B cell (primary cell): ENCODE measurements around the gene DLG2. TPM values are rescaled to one million over a fixed set of nuclear protein-coding genes. Genes with fewer than 3 reads are reported as not detected.

Experiments used
- ATAC-seq: fragments of 200-7000 bp; cut with Tn5 transposase; one replicate; pipeline ENCODE4 v1.10.0; 2021; ENCODE audit warnings: low read depth, mild to moderate bottlenecking, moderate number of reproducible peaks, moderate library complexity
- CTCF ChIA-PET: fragments of 350-600 bp; sonication (Branson Sonifier 250); formaldehyde crosslinking; loops from one replicate; lab custom pipeline; 2021; ENCODE audit warnings: antibody characterized with exemption, inconsistent platforms; lab: Charles Lee
- POLR2A ChIA-PET: fragments of 350-600 bp; sonication (Branson Sonifier 250); formaldehyde crosslinking; loops from one replicate; lab custom pipeline; 2021; ENCODE audit warnings: antibody characterized with exemption; lab: Charles Lee
- DNase-seq: peaks from one replicate; pipeline ENCODE4 v3.0.0; 2013
- H2AFZ ChIP-seq: 2 replicates; pipeline ENCODE4 v1.6.1; 2012; ENCODE audit warnings: mild to moderate bottlenecking, low read depth, low read length; ENCODE audit not compliant: insufficient read depth, poor library complexity, severe bottlenecking
- H3K27ac ChIP-seq, 2 donors: 1 replicate in 1 of 2; 2 replicates in 1 of 2; pipeline ENCODE4 v1.5.1; 2012 to 2013; ENCODE audit warnings: low read length in 2 of 2, mild to moderate bottlenecking in 2 of 2, moderate library complexity in 1 of 2
- H3K27me3 ChIP-seq, 4 experiments: fragments of 200-600 bp in 1 of 4; sonication (generic) in 1 of 4; replicated peaks in 1 of 4; 1 replicate in 2 of 4; 2 replicates in 2 of 4; pipeline versions ENCODE4 v1.6.1 to v1.7.0; 2013 to 2016; ENCODE audit warnings: low read length in 3 of 4, mild to moderate bottlenecking in 2 of 4, mixed read lengths in 1 of 4, moderate library complexity in 1 of 4; ENCODE audit not compliant: insufficient read depth in 4 of 4, control insufficient read depth in 3 of 4; ENCODE audit errors: control extremely low read depth in 1 of 4
- H3K36me3 ChIP-seq, 2 experiments: replicated peaks in 1 of 2; 1 replicate in 1 of 2; 2 replicates in 1 of 2; pipeline versions ENCODE4 v1.6.1 to v1.7.1; 2013; ENCODE audit warnings: low read length in 1 of 2; ENCODE audit not compliant: insufficient read depth in 2 of 2, control insufficient read depth in 1 of 2; ENCODE audit errors: control extremely low read depth in 1 of 2, extremely low read depth in 1 of 2
- H3K4me1 ChIP-seq, 2 donors: fragments of 200-600 bp in 1 of 2; sonication (generic) in 1 of 2; 1 replicate in 1 of 2; 2 replicates in 1 of 2; pipeline versions ENCODE4 v1.5.1 to v1.6.1; 2013 to 2017; ENCODE audit warnings: low read length in 2 of 2; ENCODE audit not compliant: control insufficient read depth in 2 of 2, insufficient read depth in 2 of 2
- H3K4me2 ChIP-seq: replicated peaks from 2 replicates; pipeline ENCODE3; 2012; ENCODE audit warnings: mild to moderate bottlenecking, low read depth, low read length; ENCODE audit not compliant: poor library complexity, severe bottlenecking
- H3K4me3 ChIP-seq, 5 experiments: fragments of 200-600 bp in 1 of 5; sonication (generic) in 1 of 5; 1 replicate in 3 of 5; 2 replicates in 2 of 5; pipeline versions ENCODE4 v1.5.1 to v1.7.0; 2011 to 2016; ENCODE audit warnings: low read length in 4 of 5, mild to moderate bottlenecking in 4 of 5, low read depth in 2 of 5, control low read depth in 1 of 5, moderate library complexity in 1 of 5; ENCODE audit not compliant: insufficient read depth in 1 of 5; ENCODE audit errors: control extremely low read depth in 1 of 5, extremely low read depth in 1 of 5
- H3K79me2 ChIP-seq: fragments of 200-600 bp; sonication (generic); one replicate; pipeline ENCODE4 v1.6.0; 2016; ENCODE audit warnings: low read length; ENCODE audit not compliant: control insufficient read depth, insufficient read depth
- H3K9ac ChIP-seq: fragments of 200-600 bp; sonication (generic); 2 replicates; pipeline ENCODE4 v1.6.1; 2017; ENCODE audit warnings: mild to moderate bottlenecking, low read length, moderate library complexity
- H3K9me3 ChIP-seq, 3 donors: one replicate each; pipeline versions ENCODE4 v1.6.1 to v1.7.1; 2013; ENCODE audit warnings: low read length in 2 of 3; ENCODE audit not compliant: control insufficient read depth in 2 of 3, insufficient read depth in 1 of 3; ENCODE audit errors: control extremely low read depth in 1 of 3
- H4K20me1 ChIP-seq: 2 replicates; pipeline ENCODE4 v1.6.0; 2012; ENCODE audit warnings: mild to moderate bottlenecking, low read length; ENCODE audit not compliant: insufficient read depth, control insufficient read depth, poor library complexity, severe bottlenecking
- H3K27ac Mint-ChIP-seq: one replicate; pipeline ENCODE4 v1.8.0; 2021; ENCODE audit warnings: mixed read lengths
- H3K27me3 Mint-ChIP-seq: one replicate; pipeline ENCODE4 v1.8.0; 2021; ENCODE audit warnings: mixed read lengths
- H3K4me1 Mint-ChIP-seq: one replicate; pipeline ENCODE4 v1.8.0; 2021; ENCODE audit warnings: mixed read lengths
- H3K4me3 Mint-ChIP-seq: one replicate; pipeline ENCODE4 v1.8.0; 2021; ENCODE audit warnings: mixed read lengths
- H3K9me3 Mint-ChIP-seq: one replicate; pipeline ENCODE4 v1.8.0; 2022; ENCODE audit warnings: mixed read lengths; ENCODE audit not compliant: insufficient read depth
- EZH2 ChIP-seq: IDR thresholded peaks from 2 replicates; pipeline ENCODE4 v1.6.1; 2012; ENCODE audit warnings: borderline replicate concordance, low read depth, mild to moderate bottlenecking, moderate library complexity, low read length; ENCODE audit not compliant: insufficient read depth, poor library complexity, severe bottlenecking
- WGBS: methylation state at CpG from one replicate; pipeline ENCODE4 v1.1.5; 2013; ENCODE audit warnings: missing lambda C conversion rate; ENCODE audit not compliant: insufficient coverage; 5-methylcytosine and 5-hydroxymethylcytosine counted together
- intact Hi-C: fragments of 100-400 bp; cut with micrococcal nuclease; formaldehyde crosslinking; loops from one replicate; pipeline ENCODE4 v1.10.0; 2022
- polyA plus RNA-seq: library from polyadenylated mRNA; depleted of rRNA; stranded (reverse); fragments of >200 nt; gene quantifications from 2 replicates; pipeline ENCODE4 v1.2.3, GENCODE V29; 2012
- total RNA-seq, 2 donors: library from RNA; stranded (reverse); fragments of 120-200 nt in 1 of 2; gene quantifications; 1 replicate in 1 of 2; 2 replicates in 1 of 2; pipeline versions ENCODE4 v1.2.3 to v1.2.4, GENCODE V29; 2013 to 2022
- TF ChIP-seq, protein P1 (sequence below): fragments of 200-600 bp; IDR thresholded peaks from one replicate; pipeline ENCODE4 v1.8.0; 2022; ENCODE audit warnings: antibody characterized with exemption, mild to moderate bottlenecking

DLG2 gene
- total and polyA plus RNA-seq, 2 donors (not counting 1 experiment from before 2014, with no cell fraction given) = 0.54 to 5.4 TPM

DNA sequence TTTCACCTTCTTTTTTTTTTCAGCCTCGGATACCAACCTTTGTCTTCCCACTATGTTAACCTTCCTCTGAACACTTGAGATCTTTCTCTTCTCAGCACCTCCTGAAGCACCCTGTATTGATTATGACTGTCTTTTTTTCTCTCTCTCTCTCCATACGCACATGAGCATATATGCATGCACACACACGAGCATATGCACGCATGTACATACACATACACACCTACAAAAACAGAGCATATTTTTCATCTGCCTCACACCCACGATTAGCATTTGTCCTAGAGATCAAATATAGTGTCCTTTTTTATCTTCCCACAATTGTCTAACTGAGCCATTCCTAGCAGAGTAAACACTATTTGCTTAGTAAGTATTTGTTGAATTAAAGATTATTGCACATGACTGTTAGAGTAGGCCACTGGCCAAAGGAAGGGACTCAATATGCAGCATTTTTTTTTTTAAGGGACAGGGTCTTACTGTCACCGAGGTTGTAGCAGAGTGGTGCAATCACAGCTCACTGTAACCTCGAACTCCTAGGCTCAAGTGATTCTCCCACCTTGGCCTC, 1718.8 kb downstream of the DLG2 start:
- ATAC-seq (no peak), DNase-seq (no peak)
- Histone ChIP-seq H3K79me2 (no peaks in the 10 kb centered on the region), H3K9ac (no peak overlapping the region), H3K9me3 (no peaks in the 10 kb centered on the region), H3K4me3 (no peak overlapping the region), H3K27ac (no peak overlapping the region), H3K4me1 (no peaks in the 10 kb centered on the region), H2AFZ (no peak overlapping the region), H3K27me3 (no peaks in the 10 kb centered on the region), H3K4me2 (no peak overlapping the region), H3K36me3 (no peaks in the 10 kb centered on the region), H4K20me1 (no peaks in the 10 kb centered on the region)
- WGBS = 95% methylated on average over 7 of the region's 7 CpGs
- Mint-ChIP-seq H3K4me1 (no peaks in the 10 kb centered on the region), H3K4me3 (no peak overlapping the region), H3K9me3 (no peaks in the 10 kb centered on the region), H3K27ac (no peak overlapping the region), H3K27me3 (no peaks in the 10 kb centered on the region)
- TF ChIP-seq, protein P1, sequence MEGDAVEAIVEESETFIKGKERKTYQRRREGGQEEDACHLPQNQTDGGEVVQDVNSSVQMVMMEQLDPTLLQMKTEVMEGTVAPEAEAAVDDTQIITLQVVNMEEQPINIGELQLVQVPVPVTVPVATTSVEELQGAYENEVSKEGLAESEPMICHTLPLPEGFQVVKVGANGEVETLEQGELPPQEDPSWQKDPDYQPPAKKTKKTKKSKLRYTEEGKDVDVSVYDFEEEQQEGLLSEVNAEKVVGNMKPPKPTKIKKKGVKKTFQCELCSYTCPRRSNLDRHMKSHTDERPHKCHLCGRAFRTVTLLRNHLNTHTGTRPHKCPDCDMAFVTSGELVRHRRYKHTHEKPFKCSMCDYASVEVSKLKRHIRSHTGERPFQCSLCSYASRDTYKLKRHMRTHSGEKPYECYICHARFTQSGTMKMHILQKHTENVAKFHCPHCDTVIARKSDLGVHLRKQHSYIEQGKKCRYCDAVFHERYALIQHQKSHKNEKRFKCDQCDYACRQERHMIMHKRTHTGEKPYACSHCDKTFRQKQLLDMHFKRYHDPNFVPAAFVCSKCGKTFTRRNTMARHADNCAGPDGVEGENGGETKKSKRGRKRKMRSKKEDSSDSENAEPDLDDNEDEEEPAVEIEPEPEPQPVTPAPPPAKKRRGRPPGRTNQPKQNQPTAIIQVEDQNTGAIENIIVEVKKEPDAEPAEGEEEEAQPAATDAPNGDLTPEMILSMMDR = no peak
- no peak for TF ChIP-seq EZH2
- ChIA-PET CTCF (no interaction called here), POLR2A (no interaction called here)
- intact Hi-C loops = no loop called here

DNA sequence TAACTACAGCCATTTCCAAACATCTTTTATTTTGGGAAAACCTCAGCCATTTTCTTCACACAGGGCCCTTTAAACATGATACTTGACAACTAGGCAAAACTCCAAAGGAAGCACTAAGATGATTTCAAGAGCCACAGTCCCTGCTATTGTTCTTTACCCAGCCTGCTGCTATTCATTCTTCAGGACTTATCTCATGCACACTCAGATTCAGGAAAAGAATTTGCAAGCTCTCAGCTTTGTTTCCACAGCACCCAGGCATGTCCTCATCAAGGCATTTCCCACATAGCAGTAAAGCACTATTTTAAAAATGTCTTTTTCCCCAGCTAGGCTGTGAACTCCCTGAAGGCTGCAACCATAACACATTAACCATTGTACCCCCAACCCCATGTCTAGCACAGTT, 1731.6 kb downstream of the DLG2 start:
- H3K4me1 ChIP-seq = no peaks in the 10 kb centered on the region
- TF ChIP-seq EZH2 = no peak
- TF ChIP-seq, protein P1 = no peak
- ChIA-PET POLR2A (no interaction called here), CTCF (no interaction called here)
- H3K27me3 ChIP-seq = no peaks in the 10 kb centered on the region
- H3K9me3 Mint-ChIP-seq = no peaks in the 10 kb centered on the region
- no peak for ATAC-seq
- no peak overlapping the region for H3K27ac ChIP-seq
- H3K4me3 Mint-ChIP-seq = no peak overlapping the region
- H2AFZ ChIP-seq = no peak overlapping the region
- H3K79me2 ChIP-seq = no peaks in the 10 kb centered on the region
- no peak overlapping the region for H3K4me3 ChIP-seq
- H3K27ac Mint-ChIP-seq = no peak overlapping the region
- H3K9ac ChIP-seq = no peak overlapping the region
- H3K4me1 Mint-ChIP-seq = no peaks in the 10 kb centered on the region
- intact Hi-C loops = no loop called here
- H3K27me3 Mint-ChIP-seq = no peaks in the 10 kb centered on the region
- DNase-seq = no peak
- H3K4me2 ChIP-seq = no peak overlapping the region
- no peaks in the 10 kb centered on the region for H3K36me3 ChIP-seq
- peaks cover 0 to 3% (median 0%) of the 10 kb centered on the region in 3 donors for H3K9me3 ChIP-seq
- no peaks in the 10 kb centered on the region for H4K20me1 ChIP-seq
